GM19455 (cell line): Measurements from ENCODE around the gene RASSF1.
"Not testable (repeated sequence)": the region's sequence is repeated elsewhere in the genome, so short reads cannot be mapped to it uniquely, and the experiment has no call there.

Source experiments
- ATAC-seq: cut with Tn5 transposase; IDR thresholded peaks from one replicate; pipeline ENCODE4 v1.9.1; 2021; ENCODE audit not compliant: unreplicated experiment

Gene RASSF1

GRCh38 chr3:50324351-50325112, 16.1 kb downstream of the RASSF1 start:
- ATAC-seq = no peak

- no peak for ATAC-seq
Measured at GRCh38 chr3:50323614-50324199, 16.9 kb downstream of the RASSF1 start.

GRCh38 chr3:50323092-50323600, 17.5 kb downstream of the RASSF1 start:
- no peak for ATAC-seq

GRCh38 chr3:50322386-50323091, 18.1 kb downstream of the RASSF1 start, which contains the start of gene HYAL2:
TSS of gene HYAL2 (minus strand) at chr3:50322745. CDS start at chr3:50320489, 2,256 bp downstream.
- no peak for ATAC-seq

GRCh38 chr3:50322115-50322385, 18.6 kb downstream of the RASSF1 start:
- ATAC-seq = no peak

GRCh38 chr3:50321336-50322114, 19.1 kb downstream of the RASSF1 start:
- ATAC-seq = peak; percentile 77

- ATAC-seq = peak; percentile 53
Measured at GRCh38 chr3:50320853-50321335, 19.7 kb downstream of the RASSF1 start.

GRCh38 chr3:50319894-50320625, 20.6 kb downstream of the RASSF1 start:
- no peak for ATAC-seq

- no peak for ATAC-seq
Measured at GRCh38 chr3:50319181-50319893, 21.3 kb downstream of the RASSF1 start.

GRCh38 chr3:50318615-50319014, 22.0 kb downstream of the RASSF1 start:
- ATAC-seq = no peak

GRCh38 chr3:50318163-50318562, 22.5 kb downstream of the RASSF1 start:
- ATAC-seq = no peak

- no peak for ATAC-seq
Measured at GRCh38 chr3:50317300-50317699, 23.3 kb downstream of the RASSF1 start.

GRCh38 chr3:50316657-50317242, 23.9 kb downstream of the RASSF1 start:
- ATAC-seq = peak; percentile 37

- ATAC-seq = no peak
Measured at GRCh38 chr3:50314816-50315215, 25.8 kb downstream of the RASSF1 start.

GRCh38 chr3:50314342-50314741, 26.3 kb downstream of the RASSF1 start:
- ATAC-seq = no peak

- not testable (repeated sequence) for ATAC-seq
Measured at GRCh38 chr3:50312041-50312440, 28.6 kb downstream of the RASSF1 start.

- no peak for ATAC-seq
Measured at GRCh38 chr3:50304601-50305000, 36.0 kb downstream of the RASSF1 start.

GRCh38 chr3:50303013-50303815, 37.4 kb downstream of the RASSF1 start, which contains the start of gene HYAL1:
TSS of gene HYAL1 (minus strand) at chr3:50303574. CDS start at chr3:50302956, 618 bp downstream.
- no peak for ATAC-seq
